Measurements from ENCODE around the gene PRTG. TPM values are rescaled to one million over a fixed set of nuclear protein-coding genes. Genes with fewer than 3 reads are reported as not detected.
A peak's percentile ranks its signal among the peaks of the same experiment; 100 is the strongest.
"Not testable (repeated sequence)": the region's sequence is repeated elsewhere in the genome, so short reads cannot be mapped to it uniquely, and the experiment has no call there.

The PRTG gene
- 1 to 10 TPM; 4.6 to 8.2 (median 6.9) TPM for polyA plus RNA-seq (ENCODE audit: insufficient read depth in 1 of 5, insufficient read length in 5 of 5, low replicate concordance in 1 of 5)
- long read RNA-seq, donor 1: 0 reads
- long read RNA-seq, donor 2: 0 reads
- long read RNA-seq, donor 3: 0 reads
- long read RNA-seq, donor 4, full-length matches to known transcripts: 1 of 1 reads
- long read RNA-seq, donor 4, partial matches to known transcripts: 0 of 1 reads
- long read RNA-seq, donor 4, other reads (novel, unspliced or antisense): 0 of 1 reads
- long read RNA-seq, donor 5: 0 reads
- long read RNA-seq, donor 6, full-length matches to known transcripts: 1 of 1 reads
- long read RNA-seq, donor 6, partial matches to known transcripts: 0 of 1 reads
- long read RNA-seq, donor 6, other reads (novel, unspliced or antisense): 0 of 1 reads
- long read RNA-seq, donor 7: 0 reads
- long read RNA-seq, donor 8, partial matches to known transcripts: 0 of 1 reads
- long read RNA-seq, donor 8, other reads (novel, unspliced or antisense): 0 of 1 reads

- DNase-seq: peak; percentile 72 to 80
These were observed at the start of gene PRTG for GRCh38 chr15:55742927-55743728. Gene PRTG, minus strand, starts transcription at chr15:55743152. Its CDS starts 221 bp downstream, at chr15:55742931.

- DNase-seq: no peak
These were observed 48.8 kb upstream of the PRTG start for GRCh38 chr15:55791551-55792400.

- no peak for DNase-seq
These were observed 46.2 kb upstream of the PRTG start for GRCh38 chr15:55789066-55789660.

- no peak for DNase-seq
These were observed 43.4 kb upstream of the PRTG start for GRCh38 chr15:55786341-55786740.

- not testable (repeated sequence) for DNase-seq
These were observed 42.6 kb upstream of the PRTG start for GRCh38 chr15:55785593-55785992.

GRCh38 chr15:55784286-55784685 lies 41.3 kb upstream of the PRTG start:
- no peak for DNase-seq

- no peak for DNase-seq
These were observed 39.9 kb upstream of the PRTG start for GRCh38 chr15:55782901-55783300.

- DNase-seq: no peak
These were observed 37.3 kb upstream of the PRTG start for GRCh38 chr15:55780292-55780691.

- no peak for DNase-seq
These were observed 36.0 kb upstream of the PRTG start for GRCh38 chr15:55778932-55779331.

GRCh38 chr15:55775316-55775715 lies 32.4 kb upstream of the PRTG start:
- DNase-seq: no peak

GRCh38 chr15:55774113-55774970 lies 31.4 kb upstream of the PRTG start:
- DNase-seq: no peak

GRCh38 chr15:55770806-55771205 lies 27.9 kb upstream of the PRTG start:
- DNase-seq: no peak

GRCh38 chr15:55770261-55770660 lies 27.3 kb upstream of the PRTG start:
- no peak for DNase-seq

GRCh38 chr15:55768670-55769185 lies 25.8 kb upstream of the PRTG start:
- DNase-seq: no peak

- DNase-seq: no peak
These were observed 23.7 kb upstream of the PRTG start for GRCh38 chr15:55766676-55767075.

- DNase-seq: no peak
These were observed 21.4 kb upstream of the PRTG start for GRCh38 chr15:55764398-55764797.

GRCh38 chr15:55758580-55758986 lies 15.6 kb upstream of the PRTG start:
- DNase-seq: no peak

- not testable (repeated sequence) for DNase-seq
These were observed 10.5 kb upstream of the PRTG start for GRCh38 chr15:55753433-55753832.

GRCh38 chr15:55750706-55751105 lies 7.8 kb upstream of the PRTG start:
- no peak for DNase-seq

All from right lung (tissue), 10 donors.